GM21786 (cell line): Measurements from ENCODE around the gene BAIAP3.
"Not testable (repeated sequence)": the region's sequence is repeated elsewhere in the genome, so short reads cannot be mapped to it uniquely, and the experiment has no call there.

ENCODE experiments used
- ATAC-seq: cut with Tn5 transposase; IDR thresholded peaks from one replicate; pipeline ENCODE4 v1.9.1; 2021; ENCODE audit not compliant: unreplicated experiment

BAIAP3 gene

DNA sequence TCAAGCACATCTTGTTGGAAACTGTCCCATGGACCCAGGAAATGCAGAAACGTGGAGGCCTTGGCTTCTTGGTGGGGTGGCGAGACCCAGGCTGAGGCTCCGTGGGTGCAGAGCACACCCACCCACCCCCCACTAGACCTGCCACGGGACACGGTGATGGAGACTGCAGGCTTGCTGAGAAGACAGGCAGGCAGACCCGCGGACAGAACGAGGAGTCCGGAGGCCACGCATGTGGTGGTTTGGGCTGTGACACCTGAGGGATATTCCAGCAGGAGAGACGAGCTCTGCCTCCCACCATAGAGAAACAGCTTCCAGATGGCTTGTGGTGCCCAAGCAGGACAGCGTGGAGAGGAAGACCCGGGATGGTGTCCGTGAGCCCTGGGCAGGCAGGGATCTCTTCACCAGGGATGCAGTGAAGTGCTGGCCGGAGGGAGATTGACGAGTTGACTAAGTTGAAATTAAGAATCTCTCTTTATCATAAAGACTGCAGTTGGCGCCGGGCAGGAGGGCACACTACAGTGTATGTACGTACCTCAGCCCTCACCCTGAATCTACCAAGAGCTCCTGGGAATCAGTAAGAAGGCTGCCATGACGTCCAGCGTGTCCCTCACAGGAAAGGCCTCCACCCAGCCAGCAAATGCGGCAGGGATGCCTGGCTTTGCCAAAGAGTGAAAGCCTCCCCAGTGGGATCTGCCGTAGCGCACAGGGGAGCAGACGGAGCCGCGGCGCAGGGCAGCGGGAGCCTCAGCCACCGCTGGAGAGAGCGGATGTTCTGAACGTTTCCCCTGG lies 15.8 kb upstream of the BAIAP3 start:
- no peak for ATAC-seq

DNA sequence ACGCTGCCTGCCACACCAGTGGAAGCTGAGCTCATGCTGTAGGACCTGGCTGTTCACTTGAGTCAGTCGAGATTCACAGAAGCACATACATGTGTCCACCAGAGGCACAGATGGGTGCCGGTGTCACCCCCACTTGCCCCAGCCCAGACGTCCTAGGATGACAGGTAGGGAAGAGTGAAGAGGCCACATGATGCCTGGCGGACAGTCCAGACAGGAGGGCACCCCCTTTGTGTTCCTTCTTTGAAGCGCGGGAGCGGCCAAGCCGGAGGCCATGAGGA lies 15.2 kb upstream of the BAIAP3 start:
- ATAC-seq, result no peak

DNA sequence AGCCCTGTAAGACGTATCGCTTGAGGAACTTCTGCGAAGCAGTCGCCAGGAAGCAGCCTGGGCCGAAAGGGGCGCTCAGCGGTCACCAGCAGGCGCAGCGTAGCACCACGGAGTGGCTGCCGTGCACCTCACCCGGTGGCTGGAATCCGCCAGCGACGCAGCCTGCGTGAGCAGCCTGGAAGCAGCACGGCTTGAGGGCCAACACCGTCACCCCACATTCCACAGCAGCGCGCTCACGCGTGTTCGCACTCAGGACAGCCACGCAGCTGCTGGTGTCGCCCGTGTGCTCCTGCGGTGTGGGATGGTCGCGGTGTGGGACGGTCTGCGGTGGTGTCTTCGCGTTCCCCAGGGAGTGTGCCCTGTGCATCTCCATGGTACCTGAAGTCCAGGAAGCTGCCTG lies 14.4 kb upstream of the BAIAP3 start:
- ATAC-seq, result no peak

DNA sequence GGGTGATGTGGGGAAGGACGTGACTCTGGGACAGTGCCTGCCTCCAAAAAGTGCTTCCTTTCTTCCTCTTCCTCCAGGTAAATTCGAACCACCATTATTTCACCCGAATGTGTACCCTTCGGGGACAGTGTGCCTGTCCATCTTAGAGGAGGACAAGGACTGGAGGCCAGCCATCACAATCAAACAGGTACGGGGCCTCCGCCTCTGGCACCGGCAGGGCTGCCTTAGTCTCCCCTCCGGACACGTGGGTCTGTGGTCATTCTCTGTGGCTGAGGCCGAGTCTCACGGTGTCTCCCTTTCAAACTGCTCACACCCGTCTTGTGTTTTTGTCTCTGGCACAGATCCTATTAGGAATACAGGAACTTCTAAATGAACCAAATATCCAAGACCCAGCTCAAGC lies 13.3 kb upstream of the BAIAP3 start:
- no peak for ATAC-seq

DNA sequence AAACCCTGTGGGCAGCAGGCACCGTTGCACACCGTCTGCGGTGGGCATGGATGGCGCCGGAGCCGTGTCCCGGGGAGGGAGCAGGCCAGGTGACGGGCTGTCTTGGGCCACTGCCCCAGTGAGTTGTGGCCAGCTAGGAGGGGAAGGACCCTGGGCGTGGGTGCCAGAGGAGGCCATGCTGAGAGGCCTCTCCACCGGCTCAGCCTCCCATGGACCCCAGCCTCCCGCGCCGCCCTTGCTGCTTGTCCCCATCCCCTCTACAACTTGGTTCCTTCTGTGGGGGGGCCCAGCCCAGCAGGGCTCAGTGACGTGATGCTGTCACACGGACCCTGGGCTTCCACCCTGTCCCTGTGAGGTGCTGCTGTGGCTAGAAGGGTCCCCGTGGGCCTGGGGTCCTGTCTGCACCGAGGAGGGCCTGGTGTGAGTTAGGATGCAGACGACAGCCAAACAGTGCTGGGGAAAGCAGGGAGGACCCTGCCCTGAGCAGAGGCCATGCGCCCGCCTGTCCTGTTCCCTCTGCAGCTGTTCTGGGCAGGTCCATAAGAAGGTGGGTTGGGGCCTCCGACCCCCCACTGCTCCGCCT lies 12.7 kb upstream of the BAIAP3 start:
- no peak for ATAC-seq

DNA sequence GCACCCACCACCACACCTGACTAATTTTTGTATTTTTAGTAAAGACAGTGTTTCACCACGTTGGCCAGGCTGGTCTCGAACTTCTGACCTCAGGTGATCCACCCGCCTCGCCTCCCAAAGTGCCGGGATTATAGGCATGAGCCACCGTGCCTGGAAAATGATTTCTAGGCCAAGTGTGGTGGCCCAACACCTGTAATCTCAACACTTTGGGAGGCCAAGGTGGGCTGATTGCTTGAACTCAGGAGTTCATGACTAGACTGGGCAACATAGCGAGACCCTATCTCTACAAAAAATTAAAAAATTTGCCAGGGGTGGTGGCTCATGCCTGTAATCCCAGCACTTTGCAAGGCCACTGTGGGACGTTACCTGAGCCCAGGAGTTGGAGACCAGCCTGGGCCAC lies 11.0 kb upstream of the BAIAP3 start:
- no peak for ATAC-seq

DNA sequence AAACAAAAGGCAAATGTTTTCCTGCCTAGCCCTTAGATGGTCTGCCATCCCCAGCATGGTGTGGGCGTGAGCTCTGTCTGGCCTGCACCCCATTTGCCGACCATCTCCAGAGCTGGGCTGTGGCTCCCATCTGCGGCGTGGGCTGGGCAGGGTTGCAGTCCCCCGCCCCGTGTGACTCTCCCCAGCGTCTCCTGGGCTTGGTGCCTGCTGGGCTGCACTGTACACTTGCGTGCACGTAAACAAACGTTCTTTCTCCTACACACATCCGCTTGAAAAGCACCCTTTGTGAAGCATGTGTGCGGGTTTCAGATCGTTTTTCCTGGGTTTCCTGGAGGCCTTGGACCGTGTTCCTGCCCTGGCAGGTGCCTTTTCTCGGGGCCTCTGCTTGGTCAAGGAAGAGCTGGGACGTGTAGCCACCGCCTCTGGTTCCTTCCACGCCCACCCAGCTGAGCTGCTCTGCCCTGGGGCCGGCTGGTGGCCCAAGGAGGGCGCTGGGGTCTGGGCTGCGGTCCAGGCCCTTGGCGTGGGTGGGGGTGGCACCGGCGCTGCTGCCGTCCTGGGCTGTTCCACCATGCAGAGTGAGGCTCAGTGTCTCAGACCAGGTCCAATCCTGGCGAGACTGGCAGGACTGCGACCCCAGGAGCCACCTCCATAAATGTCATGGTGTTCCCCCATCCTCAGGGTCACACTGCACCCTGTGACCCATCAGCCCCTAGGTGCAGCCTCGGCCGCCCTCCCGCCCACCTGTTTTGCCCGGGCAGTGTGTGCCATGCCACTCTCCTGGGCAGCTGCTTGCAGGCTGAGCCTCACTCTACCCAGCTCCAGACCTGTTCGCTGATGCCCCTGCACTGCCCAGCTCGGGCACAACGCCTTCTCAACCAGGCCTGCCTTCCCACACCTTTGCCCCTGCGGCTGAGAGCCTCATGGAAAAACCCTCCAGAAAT lies 9.9 kb upstream of the BAIAP3 start:
- no peak for ATAC-seq

DNA sequence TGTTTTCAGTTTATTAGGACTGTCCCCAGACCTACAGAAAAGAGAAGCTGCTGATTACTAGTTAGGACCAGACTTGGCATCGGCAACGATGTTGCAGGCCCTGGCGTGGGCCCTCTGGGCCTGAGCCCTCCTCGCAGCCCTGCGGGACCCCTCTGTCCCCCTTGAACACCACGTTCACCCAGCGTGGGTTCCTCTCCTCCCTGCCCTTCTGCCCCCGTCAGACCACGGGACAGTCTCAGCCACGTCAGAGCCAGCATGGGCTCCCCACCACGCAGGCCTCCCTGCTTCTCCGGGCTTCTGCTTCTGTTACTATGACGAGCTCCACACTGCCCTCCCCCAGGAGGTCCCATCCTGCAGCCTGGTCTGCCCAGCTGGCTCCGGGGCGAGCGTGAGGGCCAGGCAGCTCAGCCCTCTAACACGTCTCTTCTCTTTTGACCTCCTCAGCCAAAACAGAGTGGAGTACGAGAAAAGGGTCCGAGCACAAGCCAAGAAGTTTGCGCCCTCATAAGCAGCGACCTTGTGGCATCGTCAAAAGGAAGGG lies 9.1 kb upstream of the BAIAP3 start:
- ATAC-seq, result no peak

DNA sequence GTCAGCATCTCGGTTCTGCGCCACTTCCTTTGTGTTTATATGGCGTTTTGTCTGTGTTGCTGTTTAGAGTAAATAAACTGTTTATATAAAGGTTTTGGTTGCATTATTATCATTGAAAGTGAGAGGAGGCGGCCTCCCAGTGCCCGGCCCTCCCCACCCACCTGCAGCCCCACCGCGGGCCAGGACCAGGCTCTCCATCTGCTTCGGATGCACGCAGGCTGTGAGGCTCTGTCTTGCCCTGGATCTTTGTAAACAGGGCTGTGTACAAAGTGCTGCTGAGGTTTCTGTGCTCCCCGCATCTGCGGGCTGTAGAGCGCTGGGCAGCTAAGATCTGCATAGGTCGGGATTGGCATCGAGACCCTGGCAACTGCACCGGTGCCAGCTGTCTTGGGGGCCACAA lies 8.2 kb upstream of the BAIAP3 start:
- ATAC-seq, result no peak

DNA sequence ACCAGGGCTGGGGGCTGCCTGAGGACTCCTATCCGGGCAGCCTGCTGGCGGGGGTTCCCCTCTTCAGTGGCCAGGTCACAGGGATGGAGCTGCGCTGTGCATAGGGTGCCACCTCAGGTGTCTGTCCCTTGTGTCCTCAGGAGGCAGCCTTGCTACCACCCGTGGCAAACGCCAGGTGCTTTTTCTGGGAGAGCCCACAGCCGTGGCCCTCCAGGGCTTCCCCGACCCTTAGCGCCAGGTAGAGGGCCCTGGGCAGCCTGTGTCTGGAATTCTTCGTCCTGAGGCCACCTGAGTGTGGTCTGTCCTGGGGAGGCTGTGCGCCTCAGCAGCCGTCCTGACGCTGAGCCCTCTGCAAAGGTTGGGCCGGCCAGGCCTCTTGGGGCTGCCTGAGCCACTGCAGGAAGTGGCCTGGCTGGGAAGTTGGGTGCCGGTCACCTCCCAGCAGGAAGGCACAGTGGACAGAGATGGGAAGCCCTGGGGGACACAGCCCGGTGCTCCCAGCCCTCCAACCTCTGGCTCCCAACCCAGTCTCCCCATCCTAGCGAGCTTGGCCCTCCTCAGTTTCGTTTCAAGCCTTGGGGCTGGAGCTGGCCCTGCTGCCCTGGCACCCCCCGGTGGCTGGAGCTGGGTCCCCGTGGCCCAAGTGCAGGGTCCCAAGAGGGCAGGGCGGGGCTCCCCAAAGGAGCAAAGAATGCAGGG lies 7.6 kb upstream of the BAIAP3 start:
- no peak for ATAC-seq

DNA sequence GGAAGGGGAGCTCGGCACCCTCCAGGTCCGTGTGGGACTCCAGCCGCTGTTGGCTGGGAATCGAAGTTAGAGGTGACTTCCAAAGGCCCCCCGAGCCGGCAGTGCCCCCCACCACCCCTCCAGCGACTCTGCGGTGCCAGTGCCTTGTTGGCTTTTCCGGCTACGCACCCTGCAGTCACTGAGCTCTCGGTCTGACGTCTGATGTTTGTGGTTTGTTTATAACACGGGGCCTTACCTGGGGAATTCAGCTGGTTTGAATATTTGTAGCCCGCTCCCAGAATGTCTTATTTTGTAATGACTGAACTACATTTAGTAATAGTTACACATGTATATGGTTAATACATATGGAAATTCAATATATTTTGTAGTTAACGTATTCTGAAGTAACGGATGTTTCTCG lies 7.1 kb upstream of the BAIAP3 start:
- ATAC-seq, result no peak

DNA sequence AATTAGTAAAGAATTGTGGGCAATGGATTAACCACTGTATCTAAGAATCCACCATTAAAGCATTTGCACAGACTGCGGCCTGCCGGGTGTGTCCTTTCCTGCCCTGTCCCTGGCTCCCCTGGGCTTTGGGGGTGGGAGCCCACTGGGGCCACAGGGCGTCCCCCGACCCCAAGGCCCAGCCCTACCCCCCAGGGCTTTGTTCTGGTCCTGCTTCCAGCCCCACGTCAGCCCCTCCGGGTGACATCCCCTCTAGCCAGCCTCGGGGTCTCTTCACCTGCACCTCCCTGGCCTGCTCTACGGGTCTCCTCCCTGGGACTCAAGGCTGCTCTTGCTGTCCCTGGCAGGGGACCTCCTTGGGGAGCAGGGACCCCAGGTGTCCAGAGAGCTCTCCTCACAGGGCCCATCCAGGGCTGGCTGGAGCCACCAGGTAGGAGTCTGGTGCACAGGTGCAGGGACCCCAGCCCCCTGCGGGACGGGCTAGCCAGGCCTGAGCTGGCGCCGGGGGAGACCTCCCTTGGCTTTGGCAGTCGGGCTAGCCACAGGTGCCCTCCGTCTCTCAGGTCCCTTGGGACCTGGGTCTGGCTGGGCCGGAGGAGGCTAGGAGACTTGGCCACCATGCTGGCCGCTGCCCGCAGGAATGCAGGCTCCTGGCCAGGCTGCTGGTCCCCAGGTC lies 6.4 kb upstream of the BAIAP3 start:
- ATAC-seq, result no peak

DNA sequence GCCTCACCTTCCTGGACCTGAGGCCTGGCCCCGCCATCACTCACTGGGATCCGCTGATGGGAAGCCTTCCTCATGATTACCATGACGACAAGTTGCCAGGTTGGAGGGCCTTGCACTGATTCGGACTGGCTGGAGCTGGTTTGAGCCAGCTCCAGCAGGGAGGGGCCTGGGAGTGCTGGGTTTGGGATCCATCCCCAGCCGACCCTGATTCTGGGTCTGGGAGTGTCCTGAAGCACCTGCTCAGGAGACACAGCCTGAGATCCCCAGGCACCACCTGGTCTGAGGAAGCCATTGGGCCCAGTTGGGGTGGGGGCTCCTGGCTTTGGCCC lies 5.9 kb upstream of the BAIAP3 start:
- ATAC-seq, result no peak

DNA sequence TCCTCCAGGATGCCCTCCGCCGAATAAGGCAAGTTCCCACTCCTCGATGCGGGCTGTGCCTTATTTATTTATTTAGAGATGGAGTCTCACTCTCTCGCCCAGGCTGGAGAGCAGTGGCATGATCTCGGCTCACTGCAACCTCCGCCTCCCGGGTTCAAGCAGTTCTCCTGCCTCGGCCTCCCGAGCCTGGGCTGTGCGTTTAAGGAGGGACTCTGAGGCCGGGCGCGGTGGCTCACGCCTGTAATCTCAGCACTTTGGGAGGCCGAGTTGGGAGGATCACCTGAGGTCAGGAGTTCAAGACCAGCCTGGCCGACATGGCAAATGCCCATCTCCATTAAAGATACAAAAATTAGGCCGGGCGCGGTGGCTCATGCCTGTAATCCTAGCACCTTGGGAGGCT lies 5.3 kb upstream of the BAIAP3 start:
- not testable (repeated sequence) for ATAC-seq

DNA sequence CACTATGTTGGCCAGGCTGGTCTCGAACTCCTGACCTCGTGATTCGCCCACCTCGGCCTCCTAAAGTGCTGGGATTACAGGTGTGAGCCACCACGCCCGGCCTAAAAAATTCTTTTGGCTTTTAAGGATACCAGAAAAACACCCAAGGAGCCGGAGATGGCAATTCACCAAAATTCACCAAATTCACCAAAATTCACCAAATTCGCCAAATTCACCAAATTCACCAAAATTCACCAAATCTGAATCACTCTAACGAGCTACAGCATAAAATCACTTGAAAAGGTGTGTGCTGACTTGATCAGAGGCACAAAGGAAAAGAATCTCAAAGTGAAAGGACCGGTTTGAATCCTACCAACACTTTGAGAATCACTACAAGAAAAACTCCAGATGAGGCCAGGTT lies 4.5 kb upstream of the BAIAP3 start:
- not testable (repeated sequence) for ATAC-seq

DNA sequence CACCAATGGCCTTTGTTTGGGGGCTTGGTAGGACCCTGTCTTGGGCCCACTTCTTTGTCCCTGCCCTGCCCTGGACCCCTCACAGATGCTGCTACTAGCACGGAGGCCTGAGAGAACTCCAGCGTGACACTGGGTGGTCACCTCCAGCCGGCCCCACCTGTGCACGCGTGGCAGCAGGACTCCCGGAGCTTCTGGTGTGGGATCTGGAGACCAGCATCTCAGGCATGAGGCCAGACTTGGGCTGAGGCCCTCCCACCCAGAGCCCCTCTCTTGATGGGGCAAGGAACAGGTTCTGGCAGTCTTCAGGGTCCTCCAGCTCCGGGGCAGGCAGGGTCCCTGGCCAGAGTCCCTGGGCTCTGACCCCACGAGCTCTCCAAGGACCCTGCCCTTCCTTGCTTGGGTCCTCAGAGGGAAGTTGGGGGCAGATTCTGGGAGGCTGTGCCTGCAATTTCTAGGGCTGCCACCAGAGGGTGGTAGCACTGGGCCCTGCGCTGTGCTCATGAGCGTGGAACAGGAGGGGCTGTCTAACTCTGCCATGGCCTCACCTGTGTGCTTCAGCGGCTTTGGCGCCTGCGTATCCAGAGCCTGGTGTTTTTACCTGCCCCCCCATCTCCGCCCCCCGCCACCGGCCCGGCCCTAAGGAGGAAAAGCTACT lies 3.1 kb upstream of the BAIAP3 start:
- no peak for ATAC-seq

DNA sequence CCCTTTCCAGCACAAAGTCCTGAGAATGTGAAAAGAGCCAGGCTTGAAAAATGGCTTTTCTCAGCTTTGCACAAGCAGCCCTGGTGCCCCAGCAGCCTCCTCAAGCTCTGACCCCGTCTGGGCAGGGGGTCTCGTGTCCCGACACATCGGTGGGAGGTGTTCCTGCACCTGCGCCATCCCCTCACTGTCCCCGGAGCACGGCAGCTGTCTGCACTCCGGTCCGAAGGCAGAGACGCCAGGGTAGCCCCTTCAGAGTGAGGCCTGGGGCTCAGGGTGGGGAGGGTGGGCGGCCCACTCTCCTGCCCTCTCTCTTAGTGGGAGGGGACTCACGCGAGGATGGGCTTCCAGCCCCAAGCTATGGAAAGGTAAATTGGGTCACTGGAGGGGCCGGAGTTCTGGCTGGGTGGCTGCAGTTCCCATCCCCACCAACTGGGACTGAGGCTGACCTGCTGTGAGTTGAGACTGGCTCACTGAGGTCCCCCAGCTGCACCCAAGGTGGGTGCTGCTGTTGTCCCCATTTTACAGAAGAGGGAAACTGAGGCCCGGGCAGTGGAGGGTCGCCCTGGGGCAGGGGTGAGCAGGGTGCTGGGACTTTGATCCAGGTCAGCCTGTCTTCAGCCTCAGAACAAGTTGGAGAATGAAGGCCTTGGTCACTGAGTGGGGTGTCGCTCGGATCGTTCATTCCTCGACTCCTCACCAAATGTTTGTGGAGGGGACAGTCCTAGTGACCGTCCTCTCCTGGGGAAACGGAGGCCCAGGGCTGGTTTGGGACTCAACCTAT lies 2.3 kb upstream of the BAIAP3 start:
- no peak for ATAC-seq

DNA sequence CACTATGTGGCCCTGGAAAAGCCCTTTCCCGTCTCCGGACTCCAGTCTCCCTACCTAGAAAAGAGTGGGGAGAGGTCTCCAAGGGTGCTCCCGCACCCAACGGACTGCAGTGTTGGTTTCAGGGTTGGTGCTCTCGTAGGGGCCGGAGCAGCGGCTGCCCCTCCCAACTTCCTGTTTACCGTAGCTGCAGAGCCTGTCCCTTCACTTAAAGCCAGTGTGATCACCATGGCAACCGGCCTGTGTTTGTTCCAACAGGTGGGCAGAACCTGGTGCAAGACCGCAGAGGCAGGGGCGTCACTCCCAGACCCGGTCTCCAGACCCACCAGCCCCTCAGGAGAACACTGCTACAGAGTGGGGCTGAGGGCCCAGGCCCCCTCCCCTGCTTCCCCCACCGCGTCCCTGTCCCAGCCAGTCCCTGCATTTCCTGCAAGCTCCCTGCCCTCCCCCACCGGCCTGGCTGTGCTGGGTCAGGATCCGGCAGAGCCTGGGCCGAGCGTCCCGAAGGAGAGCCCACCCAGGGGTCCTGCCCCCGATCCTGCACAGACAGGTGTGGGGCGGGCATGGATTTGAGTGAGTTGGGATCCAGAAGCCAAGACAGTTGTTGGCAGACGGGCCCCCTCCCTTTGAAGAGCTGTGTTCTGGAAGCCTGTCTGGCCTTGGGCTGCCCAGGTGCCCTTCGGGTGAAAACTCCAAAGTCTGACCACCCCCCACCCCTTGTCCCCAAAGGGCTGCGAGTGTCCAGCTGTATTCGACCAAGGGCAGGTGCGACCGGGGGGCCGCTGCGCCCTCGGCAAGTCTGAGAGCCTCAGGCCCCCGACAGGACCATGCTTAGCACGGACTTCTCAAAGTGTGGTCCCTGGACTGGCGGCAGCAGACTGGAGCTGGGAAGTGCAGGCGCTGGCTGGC lies 1.5 kb upstream of the BAIAP3 start:
- ATAC-seq, result peak; percentile 42
